Coronary artery (tissue), 2 donors: ENCODE results near the gene THYN1.

Experiments
- DNase-seq: peaks from one replicate; pipeline ENCODE4 v3.0.0-alpha.2; 2017; ENCODE audit warnings: low spot score
- H3K27ac ChIP-seq, 2 donors: fragments of 200-600 bp; sonication (generic); one replicate each; pipeline ENCODE4 v1.5.1; 2016 to 2019
- H3K4me3 ChIP-seq: fragments of 200-600 bp; sonication (generic); 2 replicates; pipeline ENCODE4 v1.5.1; 2016; ENCODE audit warnings: mild to moderate bottlenecking, moderate library complexity
- TF ChIP-seq, protein P1 (sequence below): fragments of 200-600 bp; sonication (generic); IDR thresholded peaks from one replicate; pipeline ENCODE4 v1.5.1; 2019; ENCODE audit warnings: antibody characterized with exemption

Gene THYN1

GRCh38 chr11:134216816-134217215, 36.3 kb downstream of the THYN1 start:
- TF ChIP-seq, protein P1, sequence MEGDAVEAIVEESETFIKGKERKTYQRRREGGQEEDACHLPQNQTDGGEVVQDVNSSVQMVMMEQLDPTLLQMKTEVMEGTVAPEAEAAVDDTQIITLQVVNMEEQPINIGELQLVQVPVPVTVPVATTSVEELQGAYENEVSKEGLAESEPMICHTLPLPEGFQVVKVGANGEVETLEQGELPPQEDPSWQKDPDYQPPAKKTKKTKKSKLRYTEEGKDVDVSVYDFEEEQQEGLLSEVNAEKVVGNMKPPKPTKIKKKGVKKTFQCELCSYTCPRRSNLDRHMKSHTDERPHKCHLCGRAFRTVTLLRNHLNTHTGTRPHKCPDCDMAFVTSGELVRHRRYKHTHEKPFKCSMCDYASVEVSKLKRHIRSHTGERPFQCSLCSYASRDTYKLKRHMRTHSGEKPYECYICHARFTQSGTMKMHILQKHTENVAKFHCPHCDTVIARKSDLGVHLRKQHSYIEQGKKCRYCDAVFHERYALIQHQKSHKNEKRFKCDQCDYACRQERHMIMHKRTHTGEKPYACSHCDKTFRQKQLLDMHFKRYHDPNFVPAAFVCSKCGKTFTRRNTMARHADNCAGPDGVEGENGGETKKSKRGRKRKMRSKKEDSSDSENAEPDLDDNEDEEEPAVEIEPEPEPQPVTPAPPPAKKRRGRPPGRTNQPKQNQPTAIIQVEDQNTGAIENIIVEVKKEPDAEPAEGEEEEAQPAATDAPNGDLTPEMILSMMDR: no peak
- Histone ChIP-seq H3K4me3 (no peak overlapping the region), H3K27ac (no peak overlapping the region)
- DNase-seq: no peak

GRCh38 chr11:134215836-134216235, 37.3 kb downstream of the THYN1 start:
- DNase-seq: no peak
- H3K4me3 ChIP-seq: no peak overlapping the region
- TF ChIP-seq, protein P1: no peak

DNA sequence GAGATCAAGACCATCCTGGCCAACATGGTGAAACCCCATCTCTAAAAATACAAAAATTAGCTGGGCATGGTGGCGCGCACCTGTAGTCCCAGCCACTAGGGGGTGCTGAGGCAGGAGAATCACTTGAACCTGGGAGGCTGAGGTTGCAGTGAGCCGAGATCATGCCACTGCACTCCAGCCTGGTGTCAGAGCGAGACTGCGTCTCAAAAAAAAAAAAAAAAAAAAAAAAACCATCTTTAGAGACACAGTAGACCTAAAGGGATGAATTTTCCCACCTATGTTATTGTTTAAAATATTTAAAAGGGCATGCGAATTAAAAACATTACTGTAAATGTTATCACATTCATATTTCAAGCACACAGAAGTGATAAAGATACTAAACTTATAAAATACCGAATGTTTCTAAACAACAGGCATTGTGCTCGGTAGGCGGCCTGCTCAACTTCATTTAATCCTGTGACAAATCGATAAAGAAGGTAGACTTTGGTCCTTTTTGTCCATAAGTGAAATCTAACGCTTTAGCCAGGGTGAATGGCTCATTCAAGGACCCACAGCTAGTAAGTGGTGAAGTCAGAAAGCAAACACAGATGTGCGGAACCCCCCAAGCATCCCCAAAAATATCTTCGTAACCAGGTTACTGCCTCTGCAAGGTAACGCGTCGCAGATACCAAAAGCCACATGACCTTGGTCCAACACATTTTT, 45.5 kb downstream of the THYN1 start:
- TF ChIP-seq, protein P1: peak; percentile 17
- H3K4me3 ChIP-seq: no peak overlapping the region
- no peak overlapping the region for H3K27ac ChIP-seq
- no peak for DNase-seq

More at GRCh38 chr11:134215836-134216235, 37.3 kb downstream of the THYN1 start:
- H3K27ac ChIP-seq: no peak overlapping the region

GRCh38 chr11:134206185-134206584, 47.0 kb downstream of the THYN1 start:
- no peak overlapping the region for H3K4me3 ChIP-seq
- DNase-seq: no peak
- TF ChIP-seq, protein P1: no peak
- H3K27ac ChIP-seq: no peak overlapping the region

DNA sequence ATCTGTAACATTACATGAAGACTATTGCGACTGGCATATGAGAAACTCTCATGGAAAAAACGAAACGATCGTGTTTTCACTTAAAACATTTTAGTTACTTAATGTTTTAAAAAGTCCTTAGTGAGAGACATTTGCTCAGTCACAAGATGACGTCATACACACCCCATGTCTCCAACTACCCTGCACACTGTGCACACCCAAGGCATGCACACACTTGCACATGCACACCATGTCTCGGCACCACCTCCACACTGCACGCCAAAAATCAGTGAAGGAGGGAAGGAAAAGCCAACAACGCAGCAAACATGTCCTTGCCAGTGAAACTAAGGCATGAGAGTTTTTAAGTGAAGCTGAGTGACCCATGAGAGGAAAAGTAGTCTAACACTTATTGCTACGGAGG, 47.4 kb downstream of the THYN1 start:
- DNase-seq: no peak
- Histone ChIP-seq H3K4me3 (no peak overlapping the region), H3K27ac (no peak overlapping the region)
- TF ChIP-seq, protein P1: no peak

DNA sequence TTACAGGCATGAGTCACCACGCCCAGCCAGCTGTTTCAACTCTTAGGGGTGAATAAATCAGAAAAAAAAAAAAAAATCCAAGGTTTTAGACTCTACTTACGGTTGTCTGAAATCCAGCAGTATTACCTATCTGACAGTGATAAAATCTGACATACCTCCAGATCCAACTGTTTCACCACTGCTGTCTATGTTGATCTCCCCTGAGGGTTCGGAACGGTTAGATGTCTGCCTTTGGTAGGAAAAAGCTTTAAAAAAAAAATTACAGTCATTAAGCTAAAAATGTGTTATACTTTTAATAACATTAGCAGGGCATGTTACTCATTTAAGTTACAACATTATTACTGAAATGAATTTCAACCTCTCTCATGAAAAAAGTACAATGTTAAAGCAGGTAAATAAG, 50.5 kb downstream of the THYN1 start:
- Histone ChIP-seq H3K4me3 (no peak overlapping the region), H3K27ac (no peak overlapping the region)
- DNase-seq: no peak
- TF ChIP-seq, protein P1: no peak

- TF ChIP-seq, protein P1: no peak
These were observed 52.5 kb downstream of the THYN1 start for GRCh38 chr11:134200688-134201087.

More at GRCh38 chr11:134200688-134201087, 52.5 kb downstream of the THYN1 start:
- DNase-seq: no peak
- Histone ChIP-seq H3K4me3 (no peak overlapping the region), H3K27ac (no peak overlapping the region)
